HG03442 (cell line): ENCODE data around the gene C2orf68.
"Not testable (repeated sequence)": the region's sequence is repeated elsewhere in the genome, so short reads cannot be mapped to it uniquely, and the experiment has no call there.

ENCODE experiments used
- ATAC-seq: cut with Tn5 transposase; IDR thresholded peaks from one replicate; pipeline ENCODE4 v1.9.1; 2021; ENCODE audit warnings: mild to moderate bottlenecking, moderate library complexity; ENCODE audit not compliant: unreplicated experiment

Gene C2orf68

DNA sequence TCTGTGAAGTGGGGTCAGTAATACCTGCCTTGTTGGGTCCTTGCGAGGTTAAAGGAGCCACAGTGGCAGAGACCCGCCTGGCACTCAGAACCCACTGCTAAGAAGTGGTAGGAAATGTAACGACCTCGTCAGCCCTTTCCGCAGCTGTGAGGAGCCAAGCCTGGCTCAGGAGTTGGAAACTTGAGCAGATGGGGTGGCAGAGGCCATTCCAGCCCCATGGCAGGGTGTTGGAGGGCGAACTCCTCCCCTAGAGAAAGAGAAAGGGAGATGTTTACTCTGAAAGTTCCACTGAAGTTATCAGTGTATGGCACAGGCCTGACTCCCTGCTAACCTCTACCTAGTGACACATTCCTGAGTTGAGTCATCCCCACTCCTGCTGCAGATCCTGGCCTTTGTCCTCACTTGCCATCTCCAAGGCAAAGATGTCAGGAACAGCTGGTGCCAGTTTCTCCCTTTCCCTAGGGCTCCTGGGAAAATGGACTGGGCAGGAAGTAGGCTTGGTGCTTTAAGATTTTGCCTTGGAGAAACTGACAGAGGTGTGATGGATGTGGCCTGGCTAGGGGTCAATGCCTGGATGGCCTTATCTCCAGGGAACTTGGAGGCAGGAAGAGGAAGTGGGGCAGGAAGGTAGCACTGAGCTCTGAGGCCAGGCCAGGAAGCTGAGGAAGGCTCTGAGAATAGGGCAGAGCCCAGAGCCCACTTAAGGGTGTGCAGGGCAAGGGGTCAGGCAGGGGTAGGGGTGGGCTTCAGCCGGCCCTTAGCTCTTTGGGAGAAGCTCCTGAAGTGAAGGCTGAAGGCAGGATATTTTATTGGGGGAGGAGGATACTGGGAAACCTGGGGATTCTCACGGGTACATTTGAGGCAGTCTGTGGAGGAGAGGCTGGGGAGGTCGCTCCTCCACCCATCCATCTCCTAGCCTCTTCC lies 26.7 kb downstream of the C2orf68 start:
- peak; percentile 40 for ATAC-seq

DNA sequence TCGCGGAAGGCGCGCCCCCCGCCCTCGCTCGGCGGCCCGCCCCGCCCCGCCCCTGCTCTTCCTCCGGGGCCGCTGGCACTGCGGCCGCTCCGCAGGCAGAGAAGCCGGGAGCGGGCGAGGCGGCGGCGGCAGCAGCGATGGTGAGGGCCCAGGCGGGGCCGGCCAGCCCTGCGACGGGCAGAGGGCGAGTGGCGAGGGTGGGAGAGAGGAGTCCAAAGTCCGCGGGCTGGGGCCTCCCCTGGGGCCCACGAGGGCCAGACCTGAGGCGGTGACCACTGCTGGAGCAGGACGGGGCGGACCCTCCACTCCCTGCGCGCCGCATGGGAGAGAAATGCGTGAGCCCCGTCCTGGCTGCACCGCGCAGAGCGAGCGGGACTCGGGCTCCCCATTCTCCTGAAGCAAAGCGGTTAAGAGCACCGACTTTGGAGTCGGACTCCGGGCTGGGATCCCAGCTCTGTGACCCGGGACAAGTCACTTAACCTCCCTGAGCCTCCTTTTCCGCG lies 27.5 kb downstream of the C2orf68 start, which contains the start of gene VAMP5:
Gene VAMP5, plus strand, starts transcription at position 78 of the 503 bp plus-strand sequence. Its CDS starts 60 bp downstream, at position 138.
- ATAC-seq, result peak; percentile 46

DNA sequence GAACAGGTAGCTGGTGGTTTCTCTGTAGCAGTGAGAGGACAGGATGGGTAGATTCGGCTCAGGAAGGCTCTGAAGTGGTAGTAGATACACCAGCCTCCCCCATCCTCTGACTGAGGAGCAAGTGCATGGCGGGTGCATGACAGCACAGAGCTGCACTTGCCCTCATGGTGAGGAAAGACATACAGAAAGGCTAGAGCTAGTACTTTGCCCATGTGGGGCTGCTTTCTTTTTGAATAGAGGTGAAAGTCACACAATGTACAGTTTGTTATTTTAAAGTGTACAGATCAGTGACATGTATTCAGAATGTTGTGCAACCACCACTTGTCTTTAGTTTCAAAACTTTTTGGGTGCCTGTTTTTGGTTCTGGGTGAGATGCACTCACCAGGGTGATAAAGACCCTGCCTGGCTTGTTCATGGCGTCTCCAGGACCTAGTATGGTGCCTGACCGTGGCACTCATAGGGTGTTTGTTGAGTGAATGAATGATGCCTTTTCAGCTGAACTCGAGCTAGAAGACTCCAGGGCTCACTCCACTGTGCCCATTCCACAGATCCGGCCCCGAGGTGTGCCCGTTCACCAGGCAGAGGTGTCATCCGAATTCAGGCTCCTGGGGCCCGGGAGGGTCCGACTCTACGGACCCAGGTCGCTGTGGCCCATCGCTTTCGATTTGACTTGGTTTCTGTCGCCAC lies 28.1 kb downstream of the C2orf68 start:
- ATAC-seq, result no peak

DNA sequence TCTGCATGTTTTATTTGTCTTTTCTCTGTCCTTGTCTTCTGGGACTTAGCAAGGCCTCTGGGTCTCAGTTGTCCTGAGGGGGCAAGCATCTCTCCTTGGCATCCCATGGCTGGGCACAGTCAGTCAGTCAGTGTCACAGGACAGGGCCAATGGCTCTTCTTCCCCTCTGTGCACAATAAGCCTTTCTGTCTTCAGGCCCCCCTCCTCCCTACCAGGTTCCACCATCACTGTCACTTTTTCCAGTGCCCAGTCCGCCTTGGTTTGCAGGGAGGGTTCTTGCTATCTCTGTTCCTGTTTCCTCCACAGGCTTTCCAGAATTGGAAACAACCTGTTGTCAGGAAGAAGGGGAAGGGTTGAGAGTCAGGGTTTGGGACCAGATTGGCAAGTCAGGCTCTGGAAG lies 29.4 kb downstream of the C2orf68 start:
- no peak for ATAC-seq

DNA sequence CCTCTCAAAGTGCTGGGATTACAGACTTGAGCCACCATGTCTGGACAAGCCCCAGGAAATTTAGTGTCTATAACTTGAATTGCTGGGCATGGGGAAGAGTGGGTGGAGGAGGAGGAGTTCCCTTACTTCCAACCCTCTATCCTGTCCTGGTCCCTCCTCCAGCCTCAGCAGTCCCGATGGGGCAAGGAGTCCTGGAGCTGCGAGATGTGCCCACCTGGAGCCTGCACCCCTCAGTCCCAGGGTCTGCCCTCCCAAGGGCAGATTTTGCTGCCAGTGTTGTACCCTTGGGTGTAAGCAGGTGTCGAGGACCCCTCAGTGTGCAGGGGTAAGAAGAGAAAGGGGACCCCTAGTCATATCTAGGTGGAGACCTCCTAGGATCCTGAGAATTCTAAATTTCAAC lies 31.7 kb downstream of the C2orf68 start:
- no peak for ATAC-seq

DNA sequence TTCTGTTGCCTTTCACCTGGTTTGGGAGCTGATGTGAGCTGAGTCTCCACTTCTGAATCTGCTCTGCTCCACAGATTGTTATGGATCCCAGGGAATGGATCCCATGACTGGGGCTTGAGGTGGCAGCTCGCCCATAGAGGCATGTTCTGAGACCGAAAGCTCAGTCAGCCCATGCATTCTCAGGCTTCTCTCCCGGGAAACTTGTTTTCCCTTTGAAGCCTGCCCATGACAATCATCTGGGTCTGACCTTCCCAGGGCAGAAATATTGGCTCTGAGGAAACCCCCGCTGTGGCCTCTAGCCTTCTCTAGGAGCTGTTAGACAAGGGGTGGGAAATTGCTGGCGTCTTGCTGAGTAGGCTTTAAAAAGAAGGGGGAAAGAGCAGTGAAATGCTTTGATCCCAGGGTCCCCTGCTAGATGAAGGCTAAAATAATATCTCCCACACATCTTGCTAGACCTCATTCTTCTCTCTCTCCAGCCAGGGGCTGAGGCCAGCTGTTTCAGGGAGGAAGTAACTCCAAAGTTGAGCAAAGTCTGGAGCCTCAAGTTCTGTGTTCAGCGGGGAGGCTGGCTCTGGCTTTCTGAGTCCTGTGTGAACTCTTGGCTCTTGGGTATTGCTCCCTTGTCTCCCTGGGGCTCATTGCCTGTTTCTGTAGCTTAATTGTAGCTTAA lies 32.5 kb downstream of the C2orf68 start:
- ATAC-seq, result no peak

DNA sequence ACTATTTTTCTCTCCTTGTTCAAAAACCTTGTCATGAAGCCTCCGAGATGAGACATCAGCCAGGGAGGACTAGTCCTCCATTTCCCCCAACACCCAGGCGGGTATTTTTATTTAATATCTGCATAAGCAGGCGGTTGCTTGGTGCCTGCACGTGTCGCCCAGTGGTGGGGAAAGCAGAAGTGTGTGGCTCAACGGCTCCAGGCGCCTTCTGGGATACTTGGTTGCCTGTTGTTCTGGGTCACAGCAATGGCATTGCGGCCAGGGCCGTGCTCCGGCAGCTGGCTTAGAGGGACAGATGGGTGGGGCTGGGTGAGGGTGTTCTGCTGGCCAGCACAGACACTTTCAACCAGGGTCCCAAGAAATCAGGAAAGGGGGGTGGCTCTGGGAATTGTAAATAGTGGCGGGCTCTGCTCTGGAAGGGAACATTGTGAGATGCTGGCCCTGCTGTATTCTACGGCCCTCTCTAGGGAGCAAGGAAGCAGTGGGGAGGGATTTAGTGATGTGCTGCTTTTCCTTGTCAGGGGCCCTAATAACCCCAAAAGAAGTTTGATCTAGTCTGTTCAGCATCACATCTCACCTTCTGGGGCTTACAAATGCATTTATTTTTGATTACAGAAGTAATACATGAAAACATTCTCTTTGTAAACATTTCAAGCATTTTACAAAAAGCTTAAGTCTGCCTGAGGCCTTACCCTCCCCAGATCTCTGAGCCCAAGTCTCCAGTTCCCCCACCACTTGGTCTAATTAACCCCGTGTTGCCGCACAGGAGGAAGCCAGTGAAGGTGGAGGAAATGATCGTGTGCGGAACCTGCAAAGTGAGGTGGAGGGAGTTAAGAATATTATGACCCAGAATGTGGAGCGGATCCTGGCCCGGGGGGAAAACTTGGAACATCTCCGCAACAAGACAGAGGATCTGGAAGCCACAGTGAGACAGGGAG lies 33.4 kb downstream of the C2orf68 start:
- peak; percentile 40 for ATAC-seq

DNA sequence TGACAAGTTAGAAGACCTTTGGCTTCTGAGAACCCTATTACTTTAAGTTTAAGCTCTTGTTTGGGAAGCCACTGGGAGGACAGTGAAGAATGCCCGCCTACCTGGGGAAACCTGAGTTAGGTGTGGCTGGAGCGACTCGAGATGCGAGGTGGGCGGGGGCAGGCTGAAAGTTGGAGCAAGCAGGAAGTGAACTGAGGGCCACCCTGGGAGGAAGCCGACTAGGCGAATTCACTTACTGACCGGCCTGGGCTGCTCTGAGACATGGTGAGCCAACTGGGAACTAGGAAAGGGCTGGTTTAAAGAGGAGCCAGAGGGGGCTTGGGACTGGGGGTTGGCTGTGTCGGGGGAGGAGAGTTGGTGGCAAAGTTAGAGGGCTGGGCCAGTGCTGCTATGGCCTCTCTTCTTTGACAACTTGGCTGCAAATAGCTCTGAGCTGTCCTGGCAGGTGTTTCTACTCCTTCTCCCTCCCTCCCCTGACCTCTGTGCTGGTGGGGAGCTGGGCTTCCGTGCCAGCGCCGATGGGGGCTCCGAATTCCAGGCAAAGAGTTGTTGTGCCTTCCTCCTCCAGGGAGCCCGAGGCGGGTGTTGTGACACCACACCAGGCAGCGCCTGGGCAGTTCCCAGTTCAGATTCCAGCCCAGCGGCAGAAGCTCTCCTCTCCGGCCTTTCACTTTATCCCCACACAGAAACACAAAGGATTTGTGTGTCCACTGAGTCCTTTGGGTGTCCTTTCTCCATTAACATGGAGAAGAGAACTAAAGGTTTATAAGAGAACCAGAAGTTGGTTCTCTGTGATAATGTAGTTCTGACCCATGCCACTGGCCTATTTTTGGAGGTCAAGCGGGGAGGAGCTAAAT lies 34.3 kb downstream of the C2orf68 start, which contains the start of gene VAMP8:
Gene VAMP8, plus strand, starts transcription at position 201 of the 857 bp plus-strand sequence. Its CDS starts 61 bp downstream, at position 262.
- ATAC-seq, result peak; percentile 65

DNA sequence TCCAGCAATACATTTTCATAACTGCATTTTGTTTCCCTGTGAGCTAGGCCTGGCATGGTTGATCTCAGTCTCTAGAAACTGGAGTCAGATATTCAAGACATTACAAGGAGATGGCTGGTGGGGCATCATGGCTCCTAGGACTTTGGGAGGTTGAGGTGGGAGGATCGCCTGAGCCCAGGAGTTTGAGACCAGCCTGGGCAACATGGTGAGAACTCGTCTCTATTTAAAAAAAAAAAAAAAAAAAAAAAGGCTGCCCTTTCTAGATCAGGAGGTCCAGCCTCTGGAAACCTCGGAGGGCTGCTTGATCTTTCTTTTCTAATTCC lies 34.8 kb downstream of the C2orf68 start:
- ATAC-seq, result no peak

DNA sequence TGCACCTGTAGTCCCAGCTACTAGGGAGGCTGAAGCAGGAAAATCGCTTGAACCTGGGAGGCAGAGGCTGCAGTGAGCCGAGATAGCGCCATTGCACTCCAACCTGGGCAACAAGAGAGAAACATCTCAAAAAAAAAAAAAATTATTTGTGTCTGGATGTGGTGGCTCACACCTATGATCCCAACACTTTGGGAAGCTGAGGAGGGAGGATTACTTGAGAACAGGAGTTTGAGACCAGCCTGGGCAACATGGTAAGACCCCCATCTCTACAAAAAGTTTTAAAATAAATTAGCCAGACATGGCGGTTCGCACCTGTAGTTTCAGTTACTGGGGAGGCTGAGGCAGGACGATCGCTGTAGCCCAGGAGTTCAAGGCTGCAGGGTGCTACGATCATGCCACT lies 36.1 kb downstream of the C2orf68 start:
- ATAC-seq, result no peak

DNA sequence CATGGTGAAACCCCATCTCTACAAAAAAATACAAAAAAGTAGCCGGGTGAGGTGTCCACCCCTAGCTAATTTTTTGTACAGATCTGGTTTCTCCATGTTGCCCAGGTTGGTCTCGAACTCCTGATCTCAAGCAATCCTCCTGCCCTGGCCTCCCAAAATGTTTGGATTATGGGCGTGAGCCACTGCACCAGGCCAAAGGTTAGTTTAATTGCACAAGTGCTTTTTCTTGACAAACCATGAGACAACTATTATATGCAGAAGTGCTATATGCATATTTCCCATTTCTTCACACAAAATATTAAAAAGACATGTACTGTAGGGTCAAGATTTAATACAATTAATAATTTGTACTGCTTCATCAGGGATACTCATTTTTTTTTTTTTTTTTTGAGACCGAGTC lies 45.6 kb downstream of the C2orf68 start:
- ATAC-seq, result no peak

DNA sequence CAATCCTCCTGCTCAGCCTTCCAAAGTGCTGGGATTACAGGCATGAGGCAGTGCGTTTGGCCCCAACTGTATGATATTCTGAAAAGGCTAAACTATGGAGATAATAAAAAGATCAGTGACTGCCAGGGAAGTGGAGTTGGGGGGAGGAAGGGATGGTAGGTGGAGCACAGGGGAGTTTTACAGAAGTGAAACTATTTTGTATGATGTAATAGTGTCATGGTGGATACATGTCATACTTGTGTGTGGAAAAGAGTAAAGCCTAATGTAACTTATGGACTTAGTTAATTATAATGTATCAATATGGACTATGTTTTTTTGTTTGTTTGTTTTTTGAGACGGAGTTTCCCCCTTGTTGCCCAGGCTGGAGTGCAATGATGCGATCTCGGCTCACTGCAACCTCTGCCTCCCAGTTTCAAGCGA lies 47.7 kb downstream of the C2orf68 start:
- no peak for ATAC-seq

DNA sequence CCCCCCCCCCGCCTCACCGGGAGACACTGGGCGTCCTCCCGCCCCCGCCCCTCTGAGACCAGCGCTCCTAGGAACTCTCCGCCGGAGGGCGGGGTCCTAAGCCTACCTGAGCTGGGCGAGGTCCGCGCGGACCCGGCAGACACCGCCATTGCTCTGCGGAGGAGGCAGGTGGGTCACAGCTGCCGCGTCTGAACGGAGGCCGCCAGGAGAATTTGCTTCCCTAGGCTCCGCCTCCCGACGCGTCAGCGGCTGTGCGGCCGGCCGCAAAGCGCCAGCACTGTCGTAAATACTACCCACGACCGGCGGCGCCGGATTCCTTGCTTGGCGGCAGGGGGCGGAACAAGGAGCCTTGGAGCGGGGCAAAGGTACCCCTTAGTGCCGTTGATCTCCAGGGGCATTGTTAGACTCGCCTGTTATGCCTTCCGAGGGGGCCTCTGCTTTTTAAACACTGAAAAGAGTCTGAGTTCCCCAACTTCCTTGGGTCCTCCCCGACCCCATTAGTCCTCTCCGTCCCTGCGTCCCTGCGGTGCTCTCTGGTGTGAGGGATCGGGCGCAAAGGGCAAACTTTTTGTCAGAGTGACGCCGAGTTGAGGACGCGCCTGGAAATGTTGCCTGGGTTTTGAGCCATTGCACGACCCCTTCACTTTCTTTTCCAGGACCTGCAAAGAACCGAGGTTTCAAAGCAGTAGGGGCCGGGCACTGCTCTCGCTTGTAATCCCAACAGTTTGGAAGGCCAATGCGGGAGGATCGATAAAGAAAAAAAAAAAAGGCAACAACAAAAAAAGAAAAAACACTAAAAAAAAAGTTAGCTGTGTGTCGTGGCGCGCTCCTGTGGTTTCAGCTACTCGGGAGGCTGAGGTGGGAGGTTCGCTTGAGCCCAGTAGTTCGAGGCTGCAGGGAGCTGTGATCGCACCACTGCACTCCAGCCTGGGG lies 50.3 kb downstream of the C2orf68 start, which contains the start of gene GGCX:
Gene GGCX, minus strand, starts transcription at position 214 of the 933 bp plus-strand sequence. Its CDS starts 65 bp downstream, at position 149.
- ATAC-seq, result peak; percentile 91

DNA sequence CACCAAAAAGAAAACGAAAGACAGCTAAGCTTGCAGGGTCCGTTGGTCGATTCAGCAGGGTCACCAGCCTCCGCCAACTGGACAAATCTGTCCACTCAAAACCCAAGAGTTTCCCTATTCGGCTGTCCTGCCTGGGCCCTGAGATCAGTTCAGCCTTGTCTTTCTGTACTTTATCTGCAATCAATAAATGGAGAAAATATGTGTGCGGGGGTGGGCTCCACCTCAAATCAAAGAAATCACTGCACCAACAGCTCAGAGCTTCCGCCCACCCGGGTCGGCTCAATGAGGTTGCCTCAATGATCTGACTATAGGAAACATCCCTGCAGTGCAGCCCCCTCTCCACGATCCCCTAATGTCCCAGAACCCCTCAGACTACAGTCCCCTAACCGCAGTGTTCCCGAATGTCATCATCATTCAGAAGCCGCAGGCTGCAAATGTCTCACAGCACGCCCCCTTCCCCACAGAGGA lies 51.0 kb downstream of the C2orf68 start:
- ATAC-seq, result no peak

DNA sequence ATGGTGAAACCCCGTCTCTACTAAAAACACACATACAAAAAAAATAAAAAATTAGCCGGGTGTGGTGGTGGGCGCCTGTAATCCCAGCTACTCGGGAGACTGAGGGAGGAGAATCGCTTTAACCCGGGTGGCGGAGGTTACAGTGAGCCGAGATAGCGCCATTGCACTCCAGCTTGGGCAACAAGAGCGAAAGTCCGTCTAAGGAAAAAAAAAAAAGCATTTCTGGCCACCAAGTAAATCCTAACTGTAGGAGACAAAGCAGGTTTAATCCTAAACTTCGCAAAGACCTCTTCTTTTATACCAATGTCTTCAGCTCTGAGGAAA lies 51.5 kb downstream of the C2orf68 start:
- not testable (repeated sequence) for ATAC-seq

DNA sequence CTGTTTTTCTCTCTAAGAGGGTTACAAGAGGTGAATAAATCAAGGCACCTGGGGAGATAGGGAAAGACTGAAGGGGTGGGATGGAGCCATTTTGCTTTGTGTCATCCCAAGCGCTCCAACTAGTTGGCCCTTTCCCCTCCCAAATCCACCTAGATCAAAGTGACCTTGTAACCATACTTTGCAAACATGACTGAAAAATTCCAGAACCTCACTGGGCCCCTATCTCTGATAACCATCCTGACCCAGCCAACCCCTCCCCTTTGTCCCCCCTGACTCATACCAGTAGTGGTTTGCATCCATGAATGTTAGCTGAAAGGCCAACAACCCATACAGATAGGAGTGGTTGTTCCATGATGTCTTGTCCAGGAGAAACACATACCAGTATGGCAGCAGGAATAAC lies 53.7 kb downstream of the C2orf68 start:
- ATAC-seq, result no peak

DNA sequence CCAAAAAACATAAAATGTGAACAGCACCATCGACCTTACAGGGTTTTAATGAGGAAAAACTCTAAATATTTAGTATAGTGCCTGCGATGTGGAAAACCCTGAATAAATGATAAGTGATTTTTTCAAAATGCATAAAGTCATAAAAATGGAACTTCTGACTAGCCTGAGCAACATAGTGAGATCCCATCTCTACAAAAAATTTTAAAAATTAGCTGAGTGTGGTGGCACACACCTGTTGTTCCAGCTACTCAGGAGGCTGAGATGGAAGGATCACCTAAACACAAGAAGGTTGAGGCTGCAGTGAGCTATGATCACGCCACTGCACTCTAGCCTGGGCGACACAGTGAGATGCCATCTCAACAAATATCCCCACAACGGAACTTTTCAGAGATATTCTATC lies 54.7 kb downstream of the C2orf68 start:
- no peak for ATAC-seq
